HepG2 (cell line): Measurements from ENCODE around the gene RHBDF2. TPM values are rescaled to one million over a fixed set of nuclear protein-coding genes. Genes with fewer than 3 reads are reported as not detected.

Experiments
- ADNP ChIP-seq: sonication (generic); formaldehyde crosslinking; IDR thresholded peaks from 2 replicates; pipeline ENCODE4 v1.4.0; 2020; ENCODE audit warnings: missing genetic modification reagents
- ARID2 ChIP-seq: sonication (generic); formaldehyde crosslinking; IDR thresholded peaks from 2 replicates; pipeline ENCODE4 v1.8.1; 2022; ENCODE audit warnings: mild to moderate bottlenecking, missing genetic modification reagents, borderline replicate concordance
- CHD4 ChIP-seq: fragments of 200-600 bp; sonication (generic); IDR thresholded peaks from 2 replicates; pipeline ENCODE4 v1.7.0; 2017; ENCODE audit warnings: mild to moderate bottlenecking, low read length, borderline replicate concordance
- HNF1A ChIP-seq, 2 experiments: sonication (generic) in 1 of 2; formaldehyde crosslinking in 1 of 2; IDR thresholded peaks; 2 replicates each; pipeline versions ENCODE4 v1.4.0 to v1.6.1; 2016 to 2020; ENCODE audit warnings: borderline replicate concordance in 1 of 2, low read depth in 1 of 2, mild to moderate bottlenecking in 1 of 2, missing genetic modification reagents in 1 of 2
- MZF1 ChIP-seq: sonication (generic); formaldehyde crosslinking; IDR thresholded peaks from 2 replicates; pipeline ENCODE4 v1.8.1; 2023; ENCODE audit warnings: mild to moderate bottlenecking, missing genetic modification reagents, borderline replicate concordance
- PBX3 ChIP-seq: sonication (generic); formaldehyde crosslinking; IDR thresholded peaks from 2 replicates; pipeline ENCODE4 v1.8.1; 2023; ENCODE audit warnings: missing genetic modification reagents, inconsistent platforms, borderline replicate concordance
- PREB ChIP-seq: sonication (generic); formaldehyde crosslinking; IDR thresholded peaks from 2 replicates; pipeline ENCODE4 v1.4.0; 2020; ENCODE audit warnings: missing genetic modification reagents
- RAD21 ChIP-seq: fragments of 450-650 bp; formaldehyde crosslinking; IDR thresholded peaks from 2 replicates; pipeline ENCODE4 v1.5.0; 2020; ENCODE audit warnings: mild to moderate bottlenecking
- RNF219 ChIP-seq: sonication (generic); formaldehyde crosslinking; IDR thresholded peaks from 2 replicates; pipeline ENCODE4 v1.5.0; 2020; ENCODE audit warnings: mild to moderate bottlenecking, missing genetic modification reagents
- SNAPC5 ChIP-seq: sonication (generic); formaldehyde crosslinking; IDR thresholded peaks from 2 replicates; pipeline ENCODE4 v1.8.1; 2023; ENCODE audit warnings: mild to moderate bottlenecking, missing genetic modification reagents, borderline replicate concordance
- SP5 ChIP-seq: IDR thresholded peaks from 2 replicates; pipeline ENCODE4 v1.6.1; 2016; ENCODE audit warnings: low read depth, borderline replicate concordance
- THAP11 ChIP-seq: IDR thresholded peaks from 2 replicates; pipeline ENCODE4 v1.6.1; 2016; ENCODE audit warnings: missing biosample characterization, missing genetic modification reagents
- ZBTB2 ChIP-seq: sonication (generic); formaldehyde crosslinking; IDR thresholded peaks from 2 replicates; pipeline ENCODE4 v1.8.0; 2022; ENCODE audit warnings: low read depth, missing genetic modification reagents
- ZBTB20 ChIP-seq: sonication (generic); formaldehyde crosslinking; IDR thresholded peaks from 2 replicates; pipeline ENCODE4 v1.8.1; 2023; ENCODE audit warnings: missing genetic modification reagents, low read depth, mild to moderate bottlenecking, borderline replicate concordance
- ZMYM3 ChIP-seq: sonication (generic); formaldehyde crosslinking; IDR thresholded peaks from 2 replicates; pipeline ENCODE4 v1.5.1; 2020; ENCODE audit warnings: mild to moderate bottlenecking, missing genetic modification reagents
- ZNF224 ChIP-seq: sonication (generic); formaldehyde crosslinking; IDR thresholded peaks from 2 replicates; pipeline ENCODE4 v1.5.0; 2020; ENCODE audit warnings: mild to moderate bottlenecking, missing genetic modification reagents
- ZNF232 ChIP-seq: sonication (generic); formaldehyde crosslinking; IDR thresholded peaks from 2 replicates; pipeline ENCODE4 v1.4.0; 2020; ENCODE audit warnings: missing genetic modification reagents, borderline replicate concordance
- ZNF263 ChIP-seq: sonication (generic); formaldehyde crosslinking; IDR thresholded peaks from 2 replicates; pipeline ENCODE4 v1.4.0; 2020; ENCODE audit warnings: missing genetic modification reagents
- polyA plus RNA-seq, 8 experiments: library from polyadenylated mRNA; depleted of rRNA in 3 of 8; stranded (reverse) in 7 of 8; unstranded in 1 of 8; fragments of >200 nt; fragmentation: Illumina TruSeq in 4 of 8; extraction: Trizol in 4 of 8; gene quantifications; 2 replicates each; pipeline versions ENCODE4 v1.2.1 to v1.2.3, GENCODE V29; 2011 to 2016; ENCODE audit warnings: low read depth in 4 of 8, missing spikeins in 1 of 8, mixed read lengths in 1 of 8; ENCODE audit not compliant: insufficient read depth in 1 of 8
- total RNA-seq, 5 experiments: library from RNA; depleted of rRNA; stranded (reverse); fragments of >200 nt; fragmentation: Illumina TruSeq; extraction: Trizol; gene quantifications; 2 replicates each; pipeline ENCODE4 v1.2.3, GENCODE V29; 2016; ENCODE audit warnings: low read depth in 1 of 5

The RHBDF2 gene
- total and polyA plus RNA-seq, 2 of the 13 experiments (the other 11 are each of a cell fraction or from before 2014, with no cell fraction given): 7.8 to 24.2 TPM

- TF ChIP-seq HNF1A (IDR thresholded peaks at IDR 0.05; ENCODE audit: low read depth): no peak
- TF ChIP-seq HNF1A (CRISPR knock-in tag; IDR thresholded peaks at IDR 0.05; ENCODE audit: borderline replicate concordance): 0 out of 2 replicates have a peak, but pooled peaks have one; percentile 10
- TF ChIP-seq RNF219 (CRISPR knock-in tag): no peak; the same call in 1 of the 2 replicates
- TF ChIP-seq THAP11 (CRISPR knock-in tag): peak; percentile 54; the same call in 1 of the 2 replicates
- no peak for TF ChIP-seq ADNP
- peak; percentile 22; the same call in 1 of the 2 replicates for TF ChIP-seq ZNF263 (CRISPR knock-in tag)
- peak; percentile 65 for TF ChIP-seq SP5 (CRISPR knock-in tag)
- no peak for TF ChIP-seq ZNF224
- no peak for TF ChIP-seq PBX3 (CRISPR knock-in tag)
- no peak for TF ChIP-seq PREB
- TF ChIP-seq CHD4: no peak
- TF ChIP-seq ZBTB2 (CRISPR knock-in tag): peak; percentile 36; the same call in 1 of the 2 replicates
- TF ChIP-seq RAD21: peak; percentile 42; the same call in 1 of the 2 replicates
- no peak for TF ChIP-seq SNAPC5 (CRISPR knock-in tag)
- TF ChIP-seq ARID2 (CRISPR knock-in tag): no peak
- no peak for TF ChIP-seq ZNF232 (CRISPR knock-in tag)
- no peak for TF ChIP-seq MZF1 (CRISPR knock-in tag)
- no peak for TF ChIP-seq ZBTB20
- TF ChIP-seq ZMYM3 (CRISPR knock-in tag): no peak
Measured at GRCh38 chr17:76452660-76453430, 48.4 kb downstream of the RHBDF2 start, which contains the start of gene UBE2O (continued).
